Measurements from ENCODE around the gene IPPK. TPM values are rescaled to one million over a fixed set of nuclear protein-coding genes. Genes with fewer than 3 reads are reported as not detected.

IPPK gene
- total RNA-seq, 1 experiment from 2014 or later = 15.4 TPM

DNA sequence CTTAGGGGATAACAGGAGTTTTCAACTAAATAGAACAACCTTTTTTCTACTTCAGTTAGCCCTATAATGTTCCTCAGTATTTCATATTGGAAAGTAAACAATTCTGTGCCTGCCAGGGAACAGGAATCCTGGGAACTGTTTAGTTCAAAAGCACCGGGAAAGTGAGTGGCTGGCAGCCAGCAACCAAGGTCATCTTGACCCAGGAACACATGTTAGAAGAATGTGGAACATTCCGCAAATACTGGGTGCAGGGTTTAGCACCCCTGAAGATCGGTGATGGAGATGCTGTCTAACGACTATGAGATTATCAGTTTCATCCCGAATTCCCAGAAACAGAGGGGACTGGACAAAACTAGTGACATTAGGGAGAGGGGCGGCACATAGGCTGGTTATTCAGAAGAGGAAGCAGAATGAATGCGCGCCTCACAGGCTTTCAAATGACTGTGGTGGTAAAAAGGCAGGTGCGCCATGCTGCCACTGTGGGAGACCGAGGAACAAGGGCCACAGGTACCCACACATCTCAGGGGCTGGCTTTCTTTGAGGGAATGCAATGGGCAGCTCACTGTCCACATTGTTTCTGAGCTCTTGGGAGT lies 51.2 kb downstream of the IPPK start:
- H3K4me3 ChIP-seq (replicated peaks in 1 of 2; ENCODE audit: low read depth in 1 of 2, low read length in 2 of 2) = no peak overlapping the region
- ATAC-seq (no peak), DNase-seq (ENCODE audit: low read depth, low spot score) (no peak)
- H3K79me2 ChIP-seq (ENCODE audit: insufficient read depth, low read length) = no peaks in the 10 kb centered on the region
- no peak overlapping the region for H3K4me2 ChIP-seq (ENCODE audit: low read length)
- TF ChIP-seq TCF7L2 (IDR thresholded peaks at IDR 0.05; ENCODE audit: borderline replicate concordance, extremely low read depth, insufficient read depth, insufficient read length) (no peak), JUND (IDR thresholded peaks at IDR 0.05) (no peak), YY1 (IDR thresholded peaks at IDR 0.05; ENCODE audit: extremely low read depth, insufficient replicate concordance, low read depth, low read length) (no peak), POLR2AphosphoS5 (IDR thresholded peaks at IDR 0.05; ENCODE audit: low read depth, low read length) (no peak), SP1 (IDR thresholded peaks at IDR 0.05; ENCODE audit: low read depth) (no peak)
- TF ChIP-seq, protein P1, sequence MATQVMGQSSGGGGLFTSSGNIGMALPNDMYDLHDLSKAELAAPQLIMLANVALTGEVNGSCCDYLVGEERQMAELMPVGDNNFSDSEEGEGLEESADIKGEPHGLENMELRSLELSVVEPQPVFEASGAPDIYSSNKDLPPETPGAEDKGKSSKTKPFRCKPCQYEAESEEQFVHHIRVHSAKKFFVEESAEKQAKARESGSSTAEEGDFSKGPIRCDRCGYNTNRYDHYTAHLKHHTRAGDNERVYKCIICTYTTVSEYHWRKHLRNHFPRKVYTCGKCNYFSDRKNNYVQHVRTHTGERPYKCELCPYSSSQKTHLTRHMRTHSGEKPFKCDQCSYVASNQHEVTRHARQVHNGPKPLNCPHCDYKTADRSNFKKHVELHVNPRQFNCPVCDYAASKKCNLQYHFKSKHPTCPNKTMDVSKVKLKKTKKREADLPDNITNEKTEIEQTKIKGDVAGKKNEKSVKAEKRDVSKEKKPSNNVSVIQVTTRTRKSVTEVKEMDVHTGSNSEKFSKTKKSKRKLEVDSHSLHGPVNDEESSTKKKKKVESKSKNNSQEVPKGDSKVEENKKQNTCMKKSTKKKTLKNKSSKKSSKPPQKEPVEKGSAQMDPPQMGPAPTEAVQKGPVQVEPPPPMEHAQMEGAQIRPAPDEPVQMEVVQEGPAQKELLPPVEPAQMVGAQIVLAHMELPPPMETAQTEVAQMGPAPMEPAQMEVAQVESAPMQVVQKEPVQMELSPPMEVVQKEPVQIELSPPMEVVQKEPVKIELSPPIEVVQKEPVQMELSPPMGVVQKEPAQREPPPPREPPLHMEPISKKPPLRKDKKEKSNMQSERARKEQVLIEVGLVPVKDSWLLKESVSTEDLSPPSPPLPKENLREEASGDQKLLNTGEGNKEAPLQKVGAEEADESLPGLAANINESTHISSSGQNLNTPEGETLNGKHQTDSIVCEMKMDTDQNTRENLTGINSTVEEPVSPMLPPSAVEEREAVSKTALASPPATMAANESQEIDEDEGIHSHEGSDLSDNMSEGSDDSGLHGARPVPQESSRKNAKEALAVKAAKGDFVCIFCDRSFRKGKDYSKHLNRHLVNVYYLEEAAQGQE (IDR thresholded peaks at IDR 0.05; ENCODE audit: low read depth) = no peak
- H2AFZ ChIP-seq (ENCODE audit: low read depth, low read length, poor library complexity, severe bottlenecking) = no peak overlapping the region
- peaks cover 5 to 11% of the 10 kb centered on the region in 2 experiments; a peak in 3 of 4 replicates for H3K36me3 ChIP-seq (ENCODE audit: control insufficient read depth in 1 of 2, insufficient read depth in 2 of 2, low read length in 2 of 2)
- POLR2A ChIA-PET = no interaction called here
- no peaks in the 10 kb centered on the region for H4K20me1 ChIP-seq (ENCODE audit: insufficient read depth)
- no peaks in the 10 kb centered on the region for H3K4me1 ChIP-seq (ENCODE audit: control insufficient read depth in 1 of 2, insufficient read depth in 2 of 2, low read length in 2 of 2)
- RAD21 ChIA-PET (ENCODE audit: low non-redundant PET in 1 of 2, low total read pairs in 2 of 2, uncharacterized antibody in 2 of 2, unreplicated experiment in 2 of 2) = no interaction called here
- H3K27ac ChIP-seq (ENCODE audit: low read depth, low read length) = no peak overlapping the region
- no peaks in the 10 kb centered on the region for H3K27me3 ChIP-seq (ENCODE audit: insufficient read depth, low read length)
- BruUV-seq (replicated peaks) = no TSS peak
- H3K9me2 ChIP-seq (ENCODE audit: insufficient read depth) = no peaks in the 10 kb centered on the region
- H3K9ac ChIP-seq (ENCODE audit: low read length) = no peak overlapping the region
- CTCF ChIA-PET = no interaction called here
- intact Hi-C loops (cut with micrococcal nuclease) = no loop called here
- no peaks in the 10 kb centered on the region for H3K9me3 ChIP-seq (ENCODE audit: control insufficient read depth in 1 of 2, insufficient read depth in 1 of 2, low read depth in 1 of 2, low read length in 2 of 2)

Measured in HCT116 (cell line).